ENCODE measurements around the gene HMCN2.

Gene HMCN2

DNA sequence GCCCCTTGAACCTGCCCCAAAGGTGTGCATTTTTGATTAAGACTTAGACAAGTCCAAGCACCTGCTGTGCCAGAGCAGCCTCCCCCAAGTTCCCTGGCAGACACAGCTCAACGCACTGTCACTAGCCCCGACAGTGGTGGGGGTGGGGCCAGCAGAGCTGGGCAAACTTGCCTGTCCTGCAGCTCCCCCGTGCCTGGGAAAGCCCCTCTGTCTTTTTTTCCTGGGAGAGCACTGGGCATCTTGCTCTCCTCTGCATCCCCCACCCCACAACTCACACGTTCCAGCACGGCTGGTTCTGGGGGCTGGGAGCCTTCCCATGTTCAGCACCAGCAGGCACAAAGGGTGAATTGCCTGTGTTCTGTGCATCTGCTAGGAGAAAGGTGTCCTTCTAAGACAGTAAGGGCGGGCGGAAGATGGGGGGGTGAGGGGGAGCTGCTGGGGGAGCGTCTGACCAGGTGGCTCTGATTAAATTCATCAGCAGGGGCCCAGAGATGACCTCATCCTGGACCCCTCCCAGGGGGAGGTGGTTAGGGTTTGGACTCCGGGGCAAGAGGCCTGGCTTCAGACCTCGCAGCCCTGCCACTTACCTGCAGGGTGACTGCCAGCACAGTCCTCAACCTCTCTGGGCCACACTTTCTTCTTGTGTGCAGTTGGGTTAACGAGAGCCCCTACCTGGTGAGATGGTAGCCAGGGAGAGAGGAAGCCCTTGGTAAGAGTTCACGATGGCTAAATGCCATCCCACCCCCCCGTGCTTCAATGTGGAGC is 23.5 kb downstream of the HMCN2 start:
- Mint-ChIP-seq H3K27ac (no peak overlapping the region), H3K36me3 (ENCODE audit: low read depth) (no peaks in the 10 kb centered on the region), H3K4me1 (peaks cover 43% of the 10 kb centered on the region), H3K4me3 (no peak overlapping the region), H3K27me3 (ENCODE audit: low read depth, poor library complexity) (peaks cover 72% of the 10 kb centered on the region), H3K9me3 (no peaks in the 10 kb centered on the region)
- no peak for DNase-seq
- TF ChIP-seq CTCF (IDR thresholded peaks at IDR 0.05) = no peak

GRCh38 chr9:130289711-130290241 is 24.2 kb downstream of the HMCN2 start:
- DNase-seq = no peak
- H3K27me3 Mint-ChIP-seq (ENCODE audit: low read depth, poor library complexity) = peaks cover 72% of the 10 kb centered on the region

DNA sequence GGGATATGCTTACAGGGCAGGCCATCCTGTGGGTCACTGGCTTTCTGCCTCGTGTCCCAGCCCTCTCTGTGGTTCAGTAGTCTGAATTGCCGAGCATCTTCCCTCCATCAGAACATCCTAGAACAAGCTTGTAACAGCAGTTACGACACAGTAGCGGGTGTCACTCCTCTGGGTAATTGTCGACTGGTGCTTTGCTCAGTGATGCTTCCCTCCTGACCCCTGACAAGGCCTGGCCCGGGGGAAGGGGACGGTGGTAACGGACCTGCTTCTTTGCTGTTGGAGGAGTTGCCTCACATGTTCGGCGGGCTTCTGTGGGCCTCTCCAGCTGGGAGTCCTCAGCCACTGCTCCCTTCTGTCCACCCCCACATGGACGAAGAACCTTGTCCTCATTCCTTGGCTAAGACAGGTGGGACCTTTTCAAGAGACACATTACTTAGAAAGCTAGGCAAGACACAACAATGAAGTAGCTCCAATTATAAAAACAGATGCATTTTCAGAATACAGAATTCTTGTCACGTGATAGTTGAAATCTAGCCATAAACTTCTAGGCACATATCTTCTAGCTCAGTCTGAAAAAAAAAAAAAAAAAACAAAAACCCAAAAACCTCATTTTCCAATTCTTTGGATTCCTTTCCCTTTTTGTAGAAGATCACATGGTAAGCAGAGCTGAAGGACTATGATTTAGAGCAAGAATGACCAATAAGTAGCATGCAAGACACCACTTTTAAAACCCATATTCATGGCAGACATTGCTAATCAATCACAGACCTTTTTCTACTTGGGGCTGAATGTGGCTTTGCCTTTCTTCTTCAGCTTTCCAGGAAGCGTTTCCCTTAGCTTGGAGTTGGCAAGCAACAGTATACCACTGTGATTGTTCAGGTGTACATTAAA is 25.0 kb downstream of the HMCN2 start:
- Mint-ChIP-seq H3K4me3 (no peak overlapping the region), H3K36me3 (ENCODE audit: low read depth) (no peaks in the 10 kb centered on the region), H3K27me3 (ENCODE audit: low read depth, poor library complexity) (peaks cover 70% of the 10 kb centered on the region), H3K4me1 (peaks cover 37% of the 10 kb centered on the region), H3K9me3 (no peaks in the 10 kb centered on the region), H3K27ac (no peak overlapping the region)
- DNase-seq = no peak
- no peak for TF ChIP-seq CTCF (IDR thresholded peaks at IDR 0.05)

More at GRCh38 chr9:130289711-130290241, 24.2 kb downstream of the HMCN2 start:
- Mint-ChIP-seq H3K4me3 (no peak overlapping the region), H3K27ac (no peak overlapping the region), H3K4me1 (peaks cover 37% of the 10 kb centered on the region), H3K36me3 (ENCODE audit: low read depth) (no peaks in the 10 kb centered on the region), H3K9me3 (no peaks in the 10 kb centered on the region)
- no peak for TF ChIP-seq CTCF (IDR thresholded peaks at IDR 0.05)

- TF ChIP-seq CTCF (IDR thresholded peaks at IDR 0.05) = no peak
- Mint-ChIP-seq H3K36me3 (ENCODE audit: low read depth) (no peaks in the 10 kb centered on the region), H3K4me1 (peaks cover 37% of the 10 kb centered on the region), H3K9me3 (no peaks in the 10 kb centered on the region), H3K4me3 (no peak overlapping the region), H3K27me3 (ENCODE audit: low read depth, poor library complexity) (peaks cover 64% of the 10 kb centered on the region), H3K27ac (no peak overlapping the region)
- no peak for DNase-seq
These were observed 25.9 kb downstream of the HMCN2 start for GRCh38 chr9:130291474-130291873.

DNA sequence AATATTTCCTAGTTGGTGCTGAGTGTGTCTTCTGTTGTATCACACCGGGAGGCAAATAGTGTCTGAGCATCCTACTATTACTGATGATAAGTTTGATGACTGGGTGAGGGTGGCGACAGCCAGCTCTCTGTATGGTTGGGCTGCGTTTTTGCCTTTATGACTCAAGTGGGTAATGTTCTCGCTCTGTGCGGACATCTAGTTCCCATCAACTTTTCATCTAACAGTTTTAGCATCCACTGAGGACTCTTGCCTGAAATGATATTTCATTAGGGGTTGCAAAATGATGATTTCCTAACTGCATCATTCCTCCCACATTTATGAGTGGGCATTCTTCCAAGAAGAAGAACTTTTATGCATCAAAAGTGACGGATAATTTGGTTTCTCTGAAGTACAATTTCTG is 26.5 kb downstream of the HMCN2 start:
- TF ChIP-seq CTCF (IDR thresholded peaks at IDR 0.05) = no peak
- Mint-ChIP-seq H3K4me1 (peaks cover 36% of the 10 kb centered on the region), H3K27ac (no peak overlapping the region), H3K4me3 (no peak overlapping the region), H3K36me3 (ENCODE audit: low read depth) (no peaks in the 10 kb centered on the region), H3K27me3 (ENCODE audit: low read depth, poor library complexity) (peaks cover 59% of the 10 kb centered on the region), H3K9me3 (no peaks in the 10 kb centered on the region)
- no peak for DNase-seq

All from nephron progenitor cell (in vitro differentiated cells).